HG03558 (cell line): Measurements from ENCODE around the gene RASAL2.

Experiments used
- ATAC-seq: cut with Tn5 transposase; IDR thresholded peaks from one replicate; pipeline ENCODE4 v1.9.1; 2021; ENCODE audit warnings: moderate number of reproducible peaks; ENCODE audit not compliant: unreplicated experiment; ENCODE audit errors: extremely low read depth

Gene RASAL2

GRCh38 chr1:178521241-178521640 lies 427.3 kb downstream of the RASAL2 start:
- no peak for ATAC-seq

GRCh38 chr1:178527117-178527516 lies 433.2 kb downstream of the RASAL2 start:
- ATAC-seq: no peak

GRCh38 chr1:178528228-178528952 lies 434.5 kb downstream of the RASAL2 start:
- no peak for ATAC-seq

- no peak for ATAC-seq
These were observed 435.0 kb downstream of the RASAL2 start for GRCh38 chr1:178528953-178529335.

- ATAC-seq: no peak
These were observed 435.6 kb downstream of the RASAL2 start for GRCh38 chr1:178529364-178530036.

GRCh38 chr1:178530037-178530402 lies 436.1 kb downstream of the RASAL2 start:
- no peak for ATAC-seq

GRCh38 chr1:178530502-178530901 lies 436.6 kb downstream of the RASAL2 start:
- ATAC-seq: no peak

- no peak for ATAC-seq
These were observed 438.0 kb downstream of the RASAL2 start for GRCh38 chr1:178531887-178532286.

- no peak for ATAC-seq
These were observed 438.5 kb downstream of the RASAL2 start for GRCh38 chr1:178532392-178532791.

- ATAC-seq: no peak
These were observed 439.4 kb downstream of the RASAL2 start for GRCh38 chr1:178533121-178533946.
